RWPE1 (cell line): ENCODE results near the gene S100PBP.

Source experiments
- CTCF ChIA-PET: fragments of 350-600 bp; sonication (Branson Sonifier 250); formaldehyde crosslinking; extraction: SDS; loops from one replicate; lab custom pipeline; 2021; lab: Yijun Ruan, JAX
- POLR2A ChIA-PET: fragments of 400-600 bp; formaldehyde crosslinking; extraction: SDS; loops from one replicate; lab custom pipeline; 2020; ENCODE audit warnings: antibody characterized with exemption; ENCODE audit not compliant: low non-redundant PET; lab: Yijun Ruan, JAX
- DNase-seq: peaks from one replicate; pipeline ENCODE4 v3.0.0; 2012; ENCODE audit warnings: low spot score
- H3K27ac ChIP-seq: fragments of 450-650 bp; 2 replicates; pipeline ENCODE4 v1.5.1; 2017
- CTCF ChIP-seq: fragments of 450-650 bp; conservative IDR thresholded peaks from 2 replicates; pipeline ENCODE4 v1.5.1; 2017; ENCODE audit warnings: low read depth, mild to moderate bottlenecking

Gene S100PBP

GRCh38 chr1:32884032-32884372, 66.5 kb downstream of the S100PBP start:
- ChIA-PET POLR2A (no interaction called here), CTCF (interaction anchor here (0.6 to 1.1 kb wide), 2 partner anchors 9 to 130 kb away, joined by 3 to 4 read pairs; no protein-coding TSS in a partner anchor)
- no peak for TF ChIP-seq CTCF
- DNase-seq = no peak
- H3K27ac ChIP-seq = no peak overlapping the region

GRCh38 chr1:32884726-32885125, 67.3 kb downstream of the S100PBP start:
- DNase-seq = no peak
- no peak for TF ChIP-seq CTCF
- POLR2A ChIA-PET = no interaction called here
- no peak overlapping the region for H3K27ac ChIP-seq
- CTCF ChIA-PET = interaction anchor here (1.6 kb wide), 1 partner anchor 8 kb away, joined by 4 read pairs; no protein-coding TSS in a partner anchor

- CTCF ChIA-PET = interaction anchor here (0.5 to 2.3 kb wide), 5 partner anchors 9 to 360 kb away, joined by 3 to 7 read pairs (median 4); no protein-coding TSS in a partner anchor
- POLR2A ChIA-PET = no interaction called here
- no peak for DNase-seq
- no peak for TF ChIP-seq CTCF
- no peak overlapping the region for H3K27ac ChIP-seq
Measured at GRCh38 chr1:32885676-32886003, 68.2 kb downstream of the S100PBP start.

- peak; percentile 61 for DNase-seq
- ChIA-PET POLR2A (no interaction called here), CTCF (interaction anchor here (0.5 to 2.3 kb wide), 9 partner anchors 10 to 720 kb away, joined by 3 to 7 read pairs (median 4); partner anchors contain the start of gene TMEM54)
- H3K27ac ChIP-seq = no peak within 1 kb of the TSS
- peak; percentile 43 for TF ChIP-seq CTCF
Measured at GRCh38 chr1:32886004-32886827, 68.8 kb downstream of the S100PBP start, which contains the start of gene HPCA. Gene HPCA (plus strand): TSS chr1:32886491. CDS start chr1:32888899, 2,408 bp downstream.

GRCh38 chr1:32886828-32887414, 69.5 kb downstream of the S100PBP start:
- POLR2A ChIA-PET = no interaction called here
- H3K27ac ChIP-seq = no peak overlapping the region
- DNase-seq = no peak
- TF ChIP-seq CTCF = 0 out of 2 replicates have a peak, but pooled peaks have one; percentile 5
- CTCF ChIA-PET = interaction anchor here (0.6 to 2.3 kb wide), 5 partner anchors 11 to 720 kb away, joined by 3 to 7 read pairs (median 3); partner anchors contain the start of gene TMEM54

GRCh38 chr1:32887623-32888022, 70.2 kb downstream of the S100PBP start:
- TF ChIP-seq CTCF = no peak
- DNase-seq = no peak
- ChIA-PET CTCF (no interaction called here), POLR2A (no interaction called here)
- no peak overlapping the region for H3K27ac ChIP-seq
